Measurements from ENCODE around the gene STXBP6.
"Not testable (repeated sequence)": the region's sequence is repeated elsewhere in the genome, so short reads cannot be mapped to it uniquely, and the experiment has no call there.

Gene STXBP6

DNA sequence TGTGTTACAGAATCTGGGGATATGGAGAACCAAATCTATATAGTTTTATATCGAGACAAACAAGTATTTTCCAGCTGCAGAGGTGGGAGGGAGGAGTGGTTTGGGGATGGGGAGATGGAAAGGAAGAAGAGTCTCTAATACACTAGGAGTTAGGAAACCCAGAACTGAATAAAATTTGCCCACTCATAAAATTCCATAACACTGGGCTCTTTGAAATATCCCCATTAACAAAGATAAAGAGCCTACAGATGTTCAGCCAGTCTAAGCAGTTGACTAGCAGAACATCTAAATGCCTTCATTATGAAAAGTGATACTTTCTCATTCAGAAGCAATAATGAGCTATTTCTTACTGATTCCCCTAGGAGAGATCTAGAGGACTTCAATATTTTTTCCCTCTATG lies 264.2 kb downstream of the STXBP6 start:
- FAIRE-seq: no peak

GRCh38 chr14:24784981-24785380 lies 265.0 kb downstream of the STXBP6 start:
- FAIRE-seq: no peak

- no peak for FAIRE-seq
These were observed 266.2 kb downstream of the STXBP6 start for GRCh38 chr14:24783791-24784190.

DNA sequence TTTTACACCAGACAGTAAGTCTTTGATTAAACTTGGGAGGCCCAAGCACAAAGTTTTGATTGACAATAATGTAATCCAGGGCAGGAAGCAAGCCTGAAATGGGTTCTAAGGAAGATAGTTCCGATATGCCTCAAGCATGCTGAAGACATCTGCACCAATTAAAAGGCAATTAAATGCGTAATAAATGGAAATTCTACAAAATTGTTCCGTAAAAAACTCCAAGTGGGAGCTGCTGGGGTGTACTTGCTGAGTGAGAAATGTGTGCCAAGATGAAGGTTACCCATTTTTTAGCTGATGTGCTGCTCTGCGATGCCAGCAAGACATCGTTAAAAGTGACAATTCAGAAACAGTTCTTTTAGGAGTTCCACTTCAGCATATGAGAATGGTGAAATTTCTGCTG lies 269.7 kb downstream of the STXBP6 start:
- FAIRE-seq: no peak

- FAIRE-seq: no peak
These were observed 272.3 kb downstream of the STXBP6 start for GRCh38 chr14:24777678-24778077.

DNA sequence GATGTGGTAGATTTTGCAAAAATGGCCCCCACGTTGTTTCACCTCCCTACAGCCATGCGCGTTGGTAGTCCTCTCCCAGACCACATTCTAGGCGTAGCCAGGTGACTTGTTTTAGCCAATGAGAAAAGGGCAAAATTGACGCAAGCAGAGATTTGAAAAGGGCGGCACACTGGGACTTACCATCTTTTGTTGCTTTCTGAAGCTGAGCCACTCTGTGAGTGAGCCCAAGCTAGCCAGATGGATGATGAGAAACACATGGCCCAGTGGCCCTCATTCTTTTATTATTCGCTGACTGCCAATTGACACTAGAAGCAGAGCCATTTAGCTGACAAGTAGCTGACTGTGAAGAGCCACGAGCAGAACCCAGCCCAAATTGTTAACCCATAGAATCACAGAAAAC lies 274.0 kb downstream of the STXBP6 start:
- no peak for FAIRE-seq

DNA sequence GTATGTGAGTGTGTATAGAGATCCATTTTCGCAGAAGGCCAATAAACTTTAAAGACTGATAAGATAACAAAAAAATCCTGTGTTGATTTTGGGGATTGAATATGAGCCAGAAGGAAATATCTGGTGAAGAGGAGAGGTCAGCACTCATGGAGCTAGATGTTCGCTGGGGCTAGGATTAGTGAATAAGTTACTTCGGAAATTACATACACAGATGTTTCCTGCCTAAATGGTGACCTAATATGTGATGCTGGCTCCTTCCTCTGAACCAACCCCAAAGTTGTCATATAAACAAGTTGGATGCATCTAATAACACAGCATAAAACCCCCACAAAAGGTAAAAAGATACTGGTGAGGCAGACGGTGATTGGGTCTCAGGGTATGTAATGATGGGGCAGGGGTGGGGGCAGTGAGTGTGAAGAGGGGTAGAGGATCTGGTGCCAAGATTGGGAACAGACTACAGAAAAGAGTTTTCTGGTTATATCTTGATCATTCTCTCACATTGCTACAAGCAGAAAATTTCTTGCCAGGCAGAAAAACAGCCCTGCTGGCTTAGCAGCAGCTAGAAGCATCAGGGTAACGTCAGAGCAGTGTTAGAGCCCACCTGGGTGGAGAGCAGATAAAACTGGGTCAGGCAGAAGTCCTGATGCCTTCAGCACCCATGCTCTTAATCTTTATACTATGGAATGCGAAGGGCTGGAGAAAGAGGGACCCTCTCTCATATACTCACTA lies 275.6 kb downstream of the STXBP6 start:
- FAIRE-seq: no peak

GRCh38 chr14:24773564-24773963 lies 276.4 kb downstream of the STXBP6 start:
- not testable (repeated sequence) for FAIRE-seq

GRCh38 chr14:24766434-24766833 lies 283.5 kb downstream of the STXBP6 start:
- no peak for FAIRE-seq

GRCh38 chr14:24761141-24761540 lies 288.8 kb downstream of the STXBP6 start:
- FAIRE-seq: no peak

Data from TTC549 (cell line).